ENCODE results near the gene AMOTL1.
"Not testable (repeated sequence)": the region's sequence is repeated elsewhere in the genome, so short reads cannot be mapped to it uniquely, and the experiment has no call there.

Gene AMOTL1

DNA sequence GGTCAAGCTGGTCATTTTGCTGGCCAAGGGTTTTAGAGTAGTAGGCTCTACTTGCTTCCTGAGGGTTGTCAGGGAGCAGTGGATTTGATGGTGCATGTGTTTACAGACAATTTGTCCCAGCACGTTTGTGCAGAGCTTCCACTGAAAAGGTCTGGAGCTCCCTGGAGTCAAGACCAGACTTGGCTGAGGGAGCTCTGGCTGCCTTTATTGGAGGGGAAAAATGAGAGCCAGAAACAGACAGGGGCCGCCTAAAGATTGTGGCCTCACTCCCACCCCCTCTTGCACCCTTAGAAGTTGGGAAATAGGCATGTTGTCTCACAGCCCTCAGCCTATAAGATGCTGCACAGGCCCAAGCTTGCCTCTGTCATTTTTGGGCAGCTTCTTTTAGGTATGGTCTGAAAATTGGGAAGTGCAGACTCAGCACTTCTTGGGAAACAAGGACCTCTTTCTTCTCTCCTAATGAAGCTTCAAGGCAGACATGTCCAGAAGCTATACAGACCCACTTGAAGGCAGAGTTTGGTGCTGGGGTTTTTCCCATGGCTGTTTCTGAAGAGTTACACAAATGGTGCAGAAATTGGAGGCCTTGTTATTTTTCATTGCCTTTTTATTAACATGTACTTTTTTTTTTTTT, 55.1 kb downstream of the AMOTL1 start:
- no peak for DNase-seq (ENCODE audit: low spot score)

DNA sequence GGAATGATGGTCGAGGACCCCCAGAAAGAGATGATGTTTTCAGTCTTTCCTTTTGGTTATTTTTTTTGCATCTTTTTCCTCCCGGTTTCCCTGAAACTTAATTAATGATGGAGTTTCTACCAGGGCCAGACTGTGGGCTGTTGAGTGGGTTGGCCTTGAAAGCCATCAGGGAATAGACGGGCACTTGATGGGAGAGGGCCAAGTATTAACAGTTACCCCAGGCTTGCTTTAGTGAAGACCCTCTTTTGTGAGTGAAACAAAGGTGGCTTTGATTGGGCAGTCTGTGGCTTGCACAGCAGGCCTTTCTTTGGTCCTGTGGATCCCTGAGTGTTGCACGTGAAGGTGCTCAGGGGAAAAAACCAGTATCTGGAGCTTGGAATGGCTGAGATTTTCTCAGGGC, 56.9 kb downstream of the AMOTL1 start:
- DNase-seq (ENCODE audit: low spot score): no peak

DNA sequence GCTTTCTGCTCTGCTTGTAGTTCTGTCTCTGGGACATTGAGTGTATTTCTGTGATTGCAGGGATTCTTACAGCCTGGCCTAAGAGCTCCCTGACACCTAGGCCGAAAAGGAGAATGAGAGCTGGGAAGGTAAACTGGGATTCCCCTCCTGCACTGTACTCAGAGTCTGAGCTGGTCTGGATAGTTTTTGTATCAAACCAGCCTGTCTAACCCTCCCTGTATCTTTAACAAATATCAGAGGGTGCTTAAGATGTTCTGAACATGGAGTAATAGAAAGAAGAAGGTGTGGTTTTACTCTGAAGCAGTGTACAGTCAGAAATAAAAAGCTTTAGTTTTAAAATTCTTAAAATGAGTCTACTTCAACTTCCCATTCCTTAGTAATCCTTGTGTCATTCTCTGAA, 57.3 kb downstream of the AMOTL1 start:
- no peak for DNase-seq (ENCODE audit: low spot score)

DNA sequence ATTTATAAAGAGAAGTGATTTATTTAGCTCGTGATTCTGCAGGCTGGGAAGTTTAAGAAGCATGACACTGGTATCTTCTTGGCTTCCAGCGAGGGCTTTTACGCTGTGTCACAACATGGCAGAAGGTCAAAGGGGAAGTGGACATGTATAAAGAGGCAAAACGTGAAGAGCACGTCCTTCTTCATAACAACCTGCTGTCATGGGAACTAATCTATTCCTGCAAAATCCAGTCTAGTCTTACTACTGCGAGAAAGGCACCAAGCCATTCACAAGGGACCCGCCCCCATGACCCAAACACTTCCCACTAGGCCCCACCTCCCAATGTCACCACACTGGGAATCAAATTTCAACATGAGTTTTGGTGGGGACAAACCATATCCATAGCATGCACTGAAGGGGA, 58.3 kb downstream of the AMOTL1 start:
- DNase-seq (ENCODE audit: low spot score): no peak

DNA sequence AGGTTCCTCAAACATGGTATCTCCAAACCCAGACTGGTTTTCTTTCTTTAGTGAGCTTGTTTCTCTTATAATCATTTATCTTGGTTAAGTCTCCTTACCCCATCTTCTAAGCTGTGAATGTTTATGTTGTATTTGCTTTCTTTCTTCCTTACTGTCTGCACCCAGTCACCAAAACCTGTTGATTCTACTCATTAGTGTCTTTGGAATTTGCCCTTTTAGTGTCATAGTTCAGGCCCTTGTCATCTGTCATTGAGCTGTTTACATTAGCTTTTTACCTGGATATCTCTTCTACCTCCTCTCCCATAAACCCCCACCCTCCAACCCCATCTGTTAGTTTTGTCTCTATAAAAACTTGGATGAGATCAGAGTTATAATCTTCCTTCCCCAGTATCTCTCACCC, 59.9 kb downstream of the AMOTL1 start:
- no peak for DNase-seq (ENCODE audit: low spot score)

DNA sequence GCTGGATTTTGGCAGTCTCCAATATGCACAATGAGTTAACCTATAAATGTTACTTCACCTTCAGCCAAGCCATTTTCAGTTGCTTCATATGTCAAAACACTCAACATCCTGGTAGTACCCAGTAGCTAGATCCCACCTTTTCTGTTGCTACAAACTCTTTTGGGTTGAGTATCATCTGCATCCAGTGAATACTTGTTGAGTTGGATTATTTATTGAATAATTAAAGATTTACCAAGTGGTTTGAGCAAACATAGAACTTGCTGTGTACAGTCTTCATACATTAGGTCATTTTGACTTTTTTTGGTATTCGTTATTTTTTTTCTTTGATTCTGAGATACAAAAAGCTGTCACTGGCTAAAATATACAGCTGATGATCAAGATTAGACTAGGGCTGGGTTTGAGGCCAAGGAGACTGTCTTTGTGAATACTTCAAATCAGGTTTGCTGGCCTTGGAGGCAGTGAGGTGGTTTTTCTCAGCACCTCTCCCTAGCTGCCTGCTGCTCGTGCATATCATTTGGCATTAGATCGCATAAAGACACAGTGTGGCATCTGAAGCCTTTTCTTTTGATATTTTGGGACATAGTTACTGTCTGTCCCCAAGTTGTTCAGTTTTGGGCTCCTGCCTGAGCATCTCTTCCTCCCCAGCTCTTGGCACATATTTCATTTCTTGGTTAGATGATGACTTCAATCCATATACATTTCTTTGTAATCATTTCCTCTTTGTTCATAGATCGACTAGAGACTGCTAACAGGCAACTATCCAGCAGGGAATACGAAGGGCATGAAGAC, 62.8 kb downstream of the AMOTL1 start:
- DNase-seq (ENCODE audit: low spot score): no peak

DNA sequence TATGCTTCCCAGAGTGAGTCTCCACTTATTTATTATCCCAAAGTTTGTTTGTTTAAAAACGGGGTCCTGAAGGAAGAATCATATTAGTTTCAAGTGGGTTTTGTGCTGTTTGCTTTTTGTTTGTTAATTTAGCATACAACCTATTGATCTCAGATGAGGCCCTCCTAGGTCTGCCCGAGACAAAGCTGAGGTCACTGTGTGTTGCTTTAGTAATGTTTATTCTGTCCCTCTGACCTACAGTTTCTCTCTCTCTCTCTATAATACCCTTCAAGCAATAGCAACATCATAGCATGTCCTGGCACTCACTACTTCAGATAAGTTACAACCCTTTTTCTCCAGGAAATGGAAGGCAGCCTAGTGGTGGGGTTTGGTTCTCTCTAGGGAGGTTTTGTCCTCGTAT, 63.4 kb downstream of the AMOTL1 start:
- no peak for DNase-seq (ENCODE audit: low spot score)

DNA sequence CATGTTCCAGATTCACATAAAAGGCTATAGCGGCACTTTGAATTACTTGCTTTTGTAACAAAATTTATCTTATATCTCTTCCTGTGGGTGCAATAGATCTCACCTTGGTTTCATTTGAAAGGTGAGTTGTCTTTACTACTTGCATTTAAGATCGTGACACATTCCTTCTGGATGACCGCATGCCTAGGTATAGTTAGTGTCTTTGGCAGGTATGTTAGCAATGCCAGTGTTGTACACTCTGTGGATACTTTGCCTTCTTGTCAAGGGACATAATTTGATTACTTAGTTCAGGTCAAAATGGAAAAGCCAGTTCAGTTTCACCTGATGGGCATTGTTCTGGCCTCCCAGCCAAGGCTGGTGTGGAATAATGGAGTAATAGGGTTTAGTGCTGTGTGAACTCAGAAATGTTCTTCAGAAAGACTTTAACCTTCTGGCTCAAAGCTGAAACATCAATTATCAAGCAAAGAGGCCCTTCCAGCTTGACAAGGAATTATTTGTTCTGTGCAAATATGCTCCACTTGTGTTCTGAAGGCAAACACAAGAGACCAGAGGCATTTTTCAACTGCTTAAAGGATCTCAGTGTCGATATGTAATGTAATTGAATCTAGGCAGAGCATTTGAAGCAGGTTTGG, 64.6 kb downstream of the AMOTL1 start:
- no peak for DNase-seq (ENCODE audit: low spot score)

DNA sequence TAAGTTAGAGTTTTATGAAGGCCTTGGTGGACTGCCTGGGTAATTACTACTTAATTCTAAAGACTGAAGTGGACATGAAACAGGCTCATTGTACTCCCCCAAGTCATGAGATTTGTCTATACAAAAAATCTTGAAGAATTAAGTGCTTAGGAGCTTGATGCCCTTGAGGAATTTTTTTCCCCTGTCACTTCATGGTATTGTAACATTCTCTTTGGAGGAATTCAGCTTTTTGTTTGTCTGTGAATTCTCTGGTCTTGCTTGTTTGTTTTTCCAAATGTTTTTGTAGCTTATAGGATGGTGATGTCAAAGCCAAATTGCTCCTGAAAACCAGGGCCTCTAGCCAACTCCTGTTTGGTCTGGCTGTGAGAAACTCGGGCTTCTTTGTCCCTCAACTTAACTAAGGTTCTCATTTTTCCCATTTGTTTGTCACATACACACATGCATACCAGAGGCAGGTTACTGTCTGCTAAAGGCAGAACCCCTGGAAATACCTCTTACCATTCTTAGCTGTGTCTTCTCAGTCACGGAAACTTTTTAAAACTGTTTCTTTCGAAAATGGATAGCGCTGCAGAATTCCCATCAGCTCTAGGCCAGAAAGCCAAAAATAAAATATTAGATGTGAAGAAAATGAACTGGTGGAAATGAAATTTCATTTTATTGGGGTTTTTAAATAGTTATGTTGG, 66.9 kb downstream of the AMOTL1 start:
- no peak for DNase-seq (ENCODE audit: low spot score)

DNA sequence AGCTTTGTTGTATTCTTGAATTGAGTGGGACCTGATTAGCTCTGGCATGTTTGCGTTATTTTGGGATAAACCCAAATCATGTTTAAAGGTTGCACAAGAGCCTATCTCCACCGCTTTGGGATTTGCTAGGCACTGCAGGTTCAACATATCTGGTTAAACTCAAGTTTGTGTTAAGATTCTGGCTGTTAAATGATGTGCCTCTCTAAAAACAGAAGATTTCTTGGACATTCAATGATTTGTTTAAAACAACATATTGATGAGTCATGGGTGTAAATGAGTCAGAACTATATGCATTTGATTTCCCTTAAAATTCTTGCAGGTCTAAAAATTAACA, 67.4 kb downstream of the AMOTL1 start:
- no peak for DNase-seq (ENCODE audit: low spot score)

DNA sequence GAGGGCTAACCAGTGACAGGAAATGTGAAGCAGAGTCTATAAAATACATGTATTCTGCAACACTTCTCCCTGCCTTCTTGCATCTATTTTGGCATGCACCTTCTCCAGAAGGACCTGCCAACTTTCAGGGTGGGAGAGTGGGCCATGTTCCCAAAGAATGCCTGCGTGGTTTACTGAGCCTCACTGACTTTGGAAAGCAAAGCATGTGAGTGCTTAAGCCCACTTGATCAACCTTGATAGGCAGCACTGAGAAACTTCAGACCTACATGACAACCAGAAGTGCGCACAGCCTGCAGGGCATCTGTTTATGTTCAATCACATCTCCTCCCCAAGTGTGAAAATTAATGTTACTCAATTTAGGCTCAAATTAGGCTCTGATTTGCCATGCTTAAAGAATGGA, 69.2 kb downstream of the AMOTL1 start:
- DNase-seq (ENCODE audit: low spot score): no peak

DNA sequence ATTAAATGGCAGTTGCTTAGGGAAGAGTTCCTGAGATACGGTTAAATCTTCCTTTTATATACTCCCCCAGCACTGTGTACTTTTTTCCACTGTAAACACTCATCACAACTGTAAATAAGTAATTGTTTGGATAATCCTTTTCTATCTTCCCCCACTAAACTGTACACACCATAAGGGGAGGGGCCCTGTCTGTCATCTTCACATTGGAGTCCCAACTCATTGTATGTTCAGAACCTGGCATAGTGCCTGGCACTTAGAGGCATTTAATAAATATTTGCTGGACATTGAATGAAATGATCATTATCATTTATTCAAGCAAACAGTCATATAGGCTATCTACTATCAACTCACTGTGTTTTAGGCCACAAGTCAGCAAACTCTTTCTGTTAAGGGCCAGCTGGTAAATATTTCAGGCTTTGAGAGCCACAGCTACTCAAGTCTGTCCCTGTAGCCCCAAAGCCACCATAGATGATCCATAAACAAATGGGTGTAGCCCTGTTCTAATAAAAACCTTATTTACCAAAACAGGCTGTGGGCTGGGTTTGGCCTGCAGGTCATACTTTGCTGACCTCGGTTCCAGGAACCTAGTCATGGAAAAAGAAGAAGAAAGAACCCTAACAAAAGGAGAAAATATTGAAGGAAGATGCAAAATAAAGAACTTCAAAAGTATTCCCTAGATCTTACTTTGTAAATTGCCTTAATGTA, 70.0 kb downstream of the AMOTL1 start:
- no peak for DNase-seq (ENCODE audit: low spot score)

DNA sequence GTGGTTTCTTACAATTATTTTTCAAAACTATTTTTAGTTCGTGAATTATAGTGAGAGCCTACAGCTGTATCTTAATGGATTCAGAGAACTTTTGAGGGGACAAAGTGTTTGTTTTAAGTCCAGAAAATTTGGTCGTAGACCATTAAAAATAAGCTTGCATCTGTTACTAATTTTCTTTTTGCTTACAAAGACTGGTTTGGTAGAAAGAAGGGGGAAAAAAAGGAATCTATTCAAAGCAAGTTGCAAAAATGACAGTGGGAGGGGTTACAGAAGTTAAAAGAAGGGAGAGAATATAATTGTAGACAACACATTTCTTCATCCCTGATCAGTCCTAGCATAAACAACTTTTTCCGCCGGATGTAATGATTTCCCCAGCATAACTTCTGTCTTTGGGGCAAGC, 72.1 kb downstream of the AMOTL1 start:
- no peak for DNase-seq (ENCODE audit: low spot score)

DNA sequence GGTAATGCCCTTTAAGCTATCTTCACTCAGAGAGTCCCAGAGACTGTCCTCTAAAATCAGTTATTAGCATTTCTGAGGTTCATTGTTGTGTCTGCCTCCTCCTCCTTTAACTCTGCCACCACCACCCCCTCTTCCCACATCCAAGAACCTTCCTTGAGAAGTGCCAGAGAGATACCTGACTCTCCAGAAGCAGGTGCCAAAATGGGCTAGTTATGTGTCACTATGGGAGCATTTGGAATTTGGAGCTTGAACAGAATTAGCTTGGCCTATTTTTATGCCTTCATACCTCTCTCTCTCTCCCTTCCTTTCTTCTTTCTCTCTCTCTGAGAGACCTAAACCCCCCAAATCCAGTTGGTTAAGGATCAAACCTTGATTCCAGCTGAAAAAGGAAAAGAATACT, 75.9 kb downstream of the AMOTL1 start:
- DNase-seq (ENCODE audit: low spot score): no peak

DNA sequence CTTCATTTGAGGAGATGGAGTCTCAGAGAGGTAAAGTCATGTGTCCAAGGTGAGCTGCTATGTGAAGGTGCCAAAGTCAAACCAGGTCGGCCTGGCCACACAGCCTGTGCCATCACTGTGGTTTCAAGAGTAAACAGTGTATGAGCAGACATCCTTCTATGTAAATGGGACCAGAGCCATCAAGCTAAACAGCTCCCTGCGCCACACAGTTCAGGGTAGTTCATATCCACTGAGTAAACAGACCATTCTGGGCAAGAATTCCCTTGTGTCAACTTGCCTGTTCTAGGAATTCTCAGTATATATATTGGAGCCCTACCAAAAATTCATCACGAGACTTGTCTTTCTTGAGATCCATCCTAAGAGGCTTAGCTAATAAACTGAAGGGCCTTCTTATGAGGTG, 77.5 kb downstream of the AMOTL1 start:
- DNase-seq (ENCODE audit: low spot score): no peak

DNA sequence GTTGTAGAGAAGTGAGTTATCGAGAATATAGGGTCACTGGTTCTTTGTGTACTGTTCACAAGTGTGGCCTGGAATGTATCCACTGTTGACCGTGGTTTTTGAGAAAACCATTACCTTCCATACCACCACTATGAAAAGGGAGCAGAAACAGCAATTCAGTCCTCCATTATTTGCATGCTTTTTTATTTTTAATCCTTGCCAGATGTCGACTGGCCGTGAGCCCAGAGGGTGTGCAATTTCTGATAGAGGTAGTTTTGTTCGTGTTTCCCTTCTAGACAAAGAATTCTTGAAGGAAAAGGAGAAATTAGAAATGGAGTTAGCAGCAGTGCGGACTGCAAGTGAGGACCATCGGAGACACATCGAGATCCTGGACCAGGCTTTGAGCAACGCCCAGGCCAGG, 81.7 kb downstream of the AMOTL1 start:
- no peak for DNase-seq (ENCODE audit: low spot score)

DNA sequence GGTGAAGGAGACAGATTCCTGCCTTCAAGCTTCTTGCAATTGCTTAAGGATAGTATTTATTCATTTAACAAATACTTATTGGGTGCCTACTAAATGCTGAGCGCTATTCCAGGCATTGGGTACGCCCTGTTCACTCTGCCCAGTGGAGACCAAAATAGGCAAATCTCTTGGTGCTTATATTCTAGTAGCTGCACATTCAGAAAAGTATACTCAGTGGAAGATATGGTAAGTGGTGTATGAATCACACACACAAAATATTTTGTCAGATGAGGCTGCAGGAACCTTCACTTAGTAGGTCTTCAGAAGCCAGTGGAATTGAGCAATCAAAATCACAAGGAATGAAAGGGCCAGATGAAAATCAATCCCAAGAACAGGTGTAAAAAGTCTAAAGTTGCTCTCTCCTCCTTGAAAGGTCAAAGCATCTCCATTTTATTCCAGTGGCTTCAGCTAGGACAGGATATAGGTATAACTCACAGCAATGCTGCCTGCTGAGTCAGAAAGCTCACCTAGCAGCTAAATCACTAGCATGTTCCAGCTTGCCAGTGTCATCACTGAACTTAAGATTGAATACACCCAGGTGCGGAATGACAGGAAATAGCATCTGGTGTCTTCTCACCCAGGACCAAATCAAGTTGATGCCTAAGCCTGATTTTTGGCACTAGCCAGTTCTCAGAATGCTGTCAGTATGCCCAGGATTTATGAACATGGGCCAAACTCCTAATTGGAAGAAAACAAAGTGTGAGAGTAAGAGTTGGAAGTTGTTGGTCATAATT, 83.9 kb downstream of the AMOTL1 start:
- no peak for DNase-seq (ENCODE audit: low spot score)

DNA sequence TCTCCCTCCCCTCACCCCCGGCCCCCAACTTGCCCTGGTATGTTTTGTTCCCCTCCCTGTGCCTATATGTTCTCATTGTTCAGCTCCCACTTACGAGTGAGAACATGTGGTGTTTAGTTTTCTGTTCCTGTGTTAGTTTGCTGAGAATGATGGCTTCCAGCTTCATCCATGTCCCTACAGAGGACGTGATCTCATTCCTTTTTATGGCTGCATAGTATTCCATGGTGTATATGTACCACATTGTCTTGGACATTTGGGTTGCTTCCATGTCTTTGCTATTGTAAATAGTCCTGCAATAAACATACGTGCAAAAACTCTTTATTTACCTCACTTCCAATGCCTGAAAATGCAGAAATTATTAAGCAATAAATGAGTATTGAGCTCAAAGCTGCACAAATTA, 85.1 kb downstream of the AMOTL1 start:
- not testable (repeated sequence) for DNase-seq (ENCODE audit: low spot score)

DNA sequence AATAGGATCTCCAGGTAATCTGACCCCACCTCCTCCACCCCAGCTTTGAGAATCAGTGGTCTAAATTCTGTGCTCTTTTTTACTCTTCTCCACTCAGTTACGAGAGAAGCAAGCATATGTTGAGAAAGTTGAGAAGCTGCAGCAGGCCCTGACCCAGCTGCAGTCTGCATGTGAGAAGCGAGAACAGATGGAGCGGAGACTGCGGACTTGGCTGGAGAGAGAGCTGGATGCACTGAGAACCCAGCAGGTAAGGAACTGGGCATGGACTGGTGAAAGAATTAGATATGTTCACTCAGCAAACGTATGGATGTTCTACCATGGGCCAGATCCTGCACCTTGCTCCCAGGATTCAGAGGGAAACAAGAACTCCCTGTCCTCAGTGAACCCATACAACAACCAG, 85.7 kb downstream of the AMOTL1 start:
- no peak for DNase-seq (ENCODE audit: low spot score)

DNA sequence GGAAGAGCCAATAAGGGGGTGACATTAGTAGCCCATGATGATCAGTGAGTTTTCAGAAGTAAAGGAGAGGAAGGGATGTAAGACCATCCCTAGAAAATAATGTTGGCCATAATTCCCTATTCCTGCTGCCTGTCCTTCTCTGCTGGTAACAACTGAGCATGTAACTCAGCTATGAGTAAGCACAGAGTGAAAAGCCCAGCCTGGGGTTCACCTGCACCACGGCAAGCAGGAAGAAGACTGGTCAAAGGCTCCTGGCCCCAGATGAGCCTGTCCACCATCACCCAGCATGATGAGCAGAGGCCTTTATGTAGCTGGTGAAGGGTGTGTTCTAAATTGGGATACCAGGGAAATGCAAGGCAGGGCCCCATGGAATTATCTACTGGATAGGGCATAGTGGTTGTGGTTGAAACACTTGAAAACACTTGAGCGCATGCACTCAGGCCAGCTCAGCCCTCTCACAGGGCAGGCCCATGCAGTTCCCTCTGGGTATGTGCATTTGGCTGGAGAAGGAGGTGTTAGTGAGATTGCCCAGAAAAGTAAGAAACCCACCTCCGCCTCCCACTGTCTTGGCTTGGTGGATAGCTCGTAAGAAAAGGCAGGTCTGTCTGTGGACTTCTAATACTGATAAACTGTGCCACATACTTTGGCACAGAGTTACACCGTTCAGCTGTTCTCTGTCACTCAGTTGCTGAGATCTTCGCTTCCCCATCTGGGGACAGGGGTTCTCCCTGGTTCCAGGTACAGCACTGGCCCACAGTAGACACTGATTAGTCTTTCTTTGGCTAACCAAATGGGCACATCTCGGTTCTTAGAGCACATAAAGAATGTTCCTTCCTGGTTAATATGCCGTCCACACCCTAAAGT, 86.8 kb downstream of the AMOTL1 start:
- no peak for DNase-seq (ENCODE audit: low spot score)

DNA sequence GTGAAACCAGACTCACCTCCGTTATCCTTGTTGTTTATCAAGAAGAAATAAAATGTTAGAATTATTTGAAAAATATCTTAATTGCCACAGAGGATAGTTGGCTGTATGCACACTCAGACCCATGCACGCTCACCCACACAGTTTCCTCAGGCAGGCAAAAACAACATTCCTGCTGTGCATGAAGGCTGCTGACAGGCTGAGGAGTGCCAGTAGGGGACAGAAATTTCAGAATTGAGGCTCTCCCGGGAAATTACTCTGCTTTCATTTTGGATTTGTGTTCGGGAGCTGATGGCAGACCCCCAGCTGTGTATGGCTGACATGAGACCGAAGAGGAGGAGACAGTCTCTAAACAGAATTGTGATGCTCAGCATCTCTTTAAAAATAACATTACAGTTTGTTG, 87.5 kb downstream of the AMOTL1 start:
- DNase-seq (ENCODE audit: low spot score): no peak

All from CD4-positive, alpha-beta T cell treated with Interleukin-2 at 100 ng/mL for 4 hours (primary cell).